A549 (cell line): Measurements from ENCODE around the gene ST14.
"Not testable (repeated sequence)": the region's sequence is repeated elsewhere in the genome, so short reads cannot be mapped to it uniquely, and the experiment has no call there.

Source experiments
- CTCF ChIP-seq: fragments of >200 bp; sonication (Bioruptor Twin); formaldehyde crosslinking; IDR thresholded peaks from 3 replicates; pipeline ENCODE4 v1.5.1; 2016
- E2F6 ChIP-seq: IDR thresholded peaks from 2 replicates; pipeline ENCODE4 v1.6.1; 2012; ENCODE audit warnings: low read depth, borderline replicate concordance
- FOSL2 ChIP-seq, 2 experiments: fragments of 450-650 bp in 1 of 2; fragments of >200 bp in 1 of 2; sonication (Bioruptor Twin) in 1 of 2; formaldehyde crosslinking; IDR thresholded peaks; 2 replicates each; pipeline versions ENCODE4 v1.5.0 to v1.6.1; 2016 to 2020; ENCODE audit warnings: mild to moderate bottlenecking in 1 of 2, moderate library complexity in 1 of 2
- GATA3 ChIP-seq: IDR thresholded peaks from 2 replicates; pipeline ENCODE4 v1.6.1; 2012; ENCODE audit warnings: borderline replicate concordance
- HDAC2 ChIP-seq: fragments of 200-600 bp; sonication (generic); IDR thresholded peaks from 2 replicates; pipeline ENCODE4 v1.6.1; 2016
- JUNB ChIP-seq: fragments of >200 bp; sonication (Bioruptor Twin); formaldehyde crosslinking; IDR thresholded peaks from 2 replicates; pipeline ENCODE4 v1.6.1; 2016
- KDM1A ChIP-seq: fragments of 200-600 bp; sonication (generic); IDR thresholded peaks from 2 replicates; pipeline ENCODE4 v1.6.1; 2016; ENCODE audit warnings: low read depth, mild to moderate bottlenecking
- MAX ChIP-seq: IDR thresholded peaks from 2 replicates; pipeline ENCODE4 v1.6.1; 2012
- MAZ ChIP-seq: fragments of 150-350 bp; IDR thresholded peaks from 2 replicates; pipeline ENCODE4 v1.6.1; 2014; ENCODE audit warnings: antibody characterized with exemption, low read depth, low read length, borderline replicate concordance
- POLR2A ChIP-seq: IDR thresholded peaks from 2 replicates; pipeline ENCODE4 v1.6.1; 2012; ENCODE audit warnings: mild to moderate bottlenecking, low read length
- RAD21 ChIP-seq, 2 experiments: fragments of >200 bp in 1 of 2; sonication (Bioruptor Twin) in 1 of 2; formaldehyde crosslinking in 1 of 2; IDR thresholded peaks in 1 of 2; conservative IDR thresholded peaks in 1 of 2; 2 replicates in 1 of 2; 3 replicates in 1 of 2; pipeline ENCODE4 v1.6.1; 2012 to 2018; ENCODE audit warnings: inconsistent platforms in 1 of 2
- REST ChIP-seq: fragments of 200-600 bp; sonication (generic); IDR thresholded peaks from 2 replicates; pipeline ENCODE4 v1.6.1; 2016; ENCODE audit warnings: antibody characterized with exemption, mild to moderate bottlenecking, moderate library complexity
- TP53 ChIP-seq: fragments of 250-450 bp; sonication (Bioruptor Pico); IDR thresholded peaks from 2 replicates; pipeline ENCODE4 v1.5.0; 2021; ENCODE audit warnings: mild to moderate bottlenecking, moderate library complexity
- USF2 ChIP-seq: fragments of 450-650 bp; IDR thresholded peaks from 2 replicates; pipeline ENCODE4 v1.6.1; 2014; ENCODE audit warnings: antibody characterized with exemption

GRCh38 chr11:130193551-130193950, 34.0 kb downstream of the ST14 start:
- not testable (repeated sequence) for TF ChIP-seq MAX; CTCF; RAD21 (conservative IDR thresholded peaks at IDR 0.05 in 1 of 2, IDR thresholded peaks at IDR 0.05 in 1 of 2); POLR2A; USF2; TP53 (CRISPR knock-in tag); JUNB; GATA3; MAZ; KDM1A; HDAC2; E2F6; REST; FOSL2 (IDR thresholded peaks at IDR 0.05); FOSL2 (CRISPR knock-in tag; IDR thresholded peaks at IDR 0.05)
